K562 (cell line): ENCODE measurements around the gene CAPN8. TPM values are rescaled to one million over a fixed set of nuclear protein-coding genes. Genes with fewer than 3 reads are reported as not detected.

Source experiments
- BCOR ChIP-seq: fragments of 450-650 bp; IDR thresholded peaks from 2 replicates; pipeline ENCODE4 v1.6.1; 2016
- CREB1 ChIP-seq, 2 experiments: sonication (generic) in 1 of 2; formaldehyde crosslinking in 1 of 2; IDR thresholded peaks; 2 replicates each; pipeline versions ENCODE4 v1.6.1 to v1.8.0; 2012 to 2022; ENCODE audit warnings: inconsistent platforms in 1 of 2, mild to moderate bottlenecking in 1 of 2, missing genetic modification reagents in 1 of 2, moderate library complexity in 1 of 2
- CTBP1 ChIP-seq: fragments of 450-650 bp; IDR thresholded peaks from 2 replicates; pipeline ENCODE4 v1.6.1; 2016; ENCODE audit warnings: borderline replicate concordance
- ETV5 ChIP-seq: sonication (generic); formaldehyde crosslinking; IDR thresholded peaks from 2 replicates; pipeline ENCODE4 v1.4.0; 2020; ENCODE audit warnings: low read depth, mild to moderate bottlenecking, missing genetic modification reagents
- GMEB1 ChIP-seq: fragments of 250-450 bp; sonication (Bioruptor Pico); IDR thresholded peaks from 2 replicates; pipeline ENCODE4 v1.4.0; 2020; ENCODE audit warnings: mild to moderate bottlenecking
- MBD2 ChIP-seq: sonication (generic); IDR thresholded peaks from 2 replicates; pipeline ENCODE4 v1.6.1; 2016; ENCODE audit warnings: low read depth, borderline replicate concordance
- MGA ChIP-seq: fragments of 450-650 bp; IDR thresholded peaks from 2 replicates; pipeline ENCODE4 v1.6.1; 2016; ENCODE audit warnings: mild to moderate bottlenecking, moderate library complexity
- RAD51 ChIP-seq: fragments of 450-650 bp; IDR thresholded peaks from 2 replicates; pipeline ENCODE4 v1.7.1; 2016; ENCODE audit warnings: low read depth, mild to moderate bottlenecking, borderline replicate concordance
- RFX5 ChIP-seq: IDR thresholded peaks from 2 replicates; pipeline ENCODE4 v1.6.1; 2011; ENCODE audit warnings: low read depth, mild to moderate bottlenecking, improper control_type of control experiment, low read length
- ZBTB7A ChIP-seq: IDR thresholded peaks from 2 replicates; pipeline ENCODE4 v1.6.1; 2011; ENCODE audit warnings: low read depth, mild to moderate bottlenecking, low read length, moderate library complexity, borderline replicate concordance; ENCODE audit not compliant: control insufficient read depth
- ZNF212 ChIP-seq: fragments of 450-650 bp; formaldehyde crosslinking; IDR thresholded peaks from 2 replicates; pipeline ENCODE4 v1.4.0; 2020; ENCODE audit warnings: mild to moderate bottlenecking
- polyA plus RNA-seq, 8 experiments: library from polyadenylated mRNA; depleted of rRNA in 4 of 8; stranded (reverse) in 5 of 8; unstranded in 3 of 8; fragments of >200 nt; fragmentation: Nextera tagmentation in 2 of 8; fragmentation: Illumina TruSeq in 1 of 8; extraction: Ambion mirVana in 2 of 8; extraction: Trizol in 1 of 8; gene quantifications; 2 replicates each; pipeline versions ENCODE4 v1.2.1 to v1.2.3, GENCODE V29; 2011 to 2014; ENCODE audit warnings: inconsistent platforms in 1 of 8, missing spikeins in 1 of 8
- total RNA-seq, 7 experiments: library from RNA; depleted of rRNA in 6 of 7; stranded (reverse); fragments of >200 nt in 6 of 7; fragmentation: Illumina TruSeq in 2 of 7; extraction: Trizol in 2 of 7; gene quantifications; 2 replicates each; pipeline versions ENCODE4 v1.2.1 to v1.2.3, GENCODE V29; 2011 to 2021; ENCODE audit warnings: low replicate concordance in 1 of 7
- TF ChIP-seq, protein P1 (sequence below): fragments of 450-650 bp; formaldehyde crosslinking; IDR thresholded peaks from 2 replicates; pipeline ENCODE4 v1.4.0; 2022; ENCODE audit warnings: mild to moderate bottlenecking, moderate library complexity

Gene CAPN8
- total and polyA plus RNA-seq, 9 of the 15 experiments (the other 6 are each of a cell fraction or from before 2014, with no cell fraction given), result 0.06 TPM; not detected in 8

GRCh38 chr1:223628233-223629125, 37.0 kb downstream of the CAPN8 start (continued):
- TF ChIP-seq MGA, result peak; percentile 66
- TF ChIP-seq CREB1 (IDR thresholded peaks at IDR 0.05), result no peak
- TF ChIP-seq CREB1 (CRISPR knock-in tag; IDR thresholded peaks at IDR 0.05), result no peak
- TF ChIP-seq ZNF212 (CRISPR knock-in tag), result no peak
- peak; percentile 73; the same call in 1 of the 2 replicates for TF ChIP-seq CTBP1
- TF ChIP-seq RFX5, result no peak
- TF ChIP-seq ETV5 (CRISPR knock-in tag), result peak; percentile 85
- peak; percentile 79 for TF ChIP-seq RAD51
- TF ChIP-seq MBD2, result no peak
- TF ChIP-seq GMEB1 (CRISPR knock-in tag), result no peak
- TF ChIP-seq BCOR, result no peak
- TF ChIP-seq, protein P1, sequence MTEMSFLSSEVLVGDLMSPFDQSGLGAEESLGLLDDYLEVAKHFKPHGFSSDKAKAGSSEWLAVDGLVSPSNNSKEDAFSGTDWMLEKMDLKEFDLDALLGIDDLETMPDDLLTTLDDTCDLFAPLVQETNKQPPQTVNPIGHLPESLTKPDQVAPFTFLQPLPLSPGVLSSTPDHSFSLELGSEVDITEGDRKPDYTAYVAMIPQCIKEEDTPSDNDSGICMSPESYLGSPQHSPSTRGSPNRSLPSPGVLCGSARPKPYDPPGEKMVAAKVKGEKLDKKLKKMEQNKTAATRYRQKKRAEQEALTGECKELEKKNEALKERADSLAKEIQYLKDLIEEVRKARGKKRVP (CRISPR knock-in tag), result no peak
- 0 out of 2 replicates have a peak, but pooled peaks have one; percentile 44 for TF ChIP-seq ZBTB7A
